IMR-90 (cell line): ENCODE data around the gene CNBD2. TPM values are rescaled to one million over a fixed set of nuclear protein-coding genes. Genes with fewer than 3 reads are reported as not detected.

ENCODE experiments used
- ATAC-seq: fragments of 200-7000 bp; cut with Tn5 transposase; 2 replicates; pipeline ENCODE4 v1.9.1; 2020; ENCODE audit warnings: low read depth, mild to moderate bottlenecking, moderate library complexity
- BruUV-seq: library from RNA; stranded (reverse); fragments of 400-500 nt; replicated peaks from 2 replicates; lab custom pipeline; 2021; lab: Mats Ljungman, UMichigan
- CTCF ChIA-PET: fragments of 300-600 bp; formaldehyde crosslinking; extraction: SDS; loops from one replicate; lab custom pipeline; 2021; ENCODE audit warnings: antibody characterized with exemption; lab: Yijun Ruan, JAX
- POLR2A ChIA-PET: fragments of 300-600 bp; sonication (Branson Sonifier 250); formaldehyde crosslinking; loops from one replicate; lab custom pipeline; 2022; ENCODE audit warnings: antibody characterized with exemption; ENCODE audit not compliant: unreplicated experiment; lab: Charles Lee
- DNase-seq: peaks from one replicate; pipeline ENCODE4 v3.0.0; 2013
- H2AFZ ChIP-seq: replicated peaks from 2 replicates; pipeline ENCODE3; 2013; ENCODE audit warnings: low read length, mild to moderate bottlenecking; ENCODE audit not compliant: poor library complexity
- H2AK5ac ChIP-seq: 2 replicates; pipeline ENCODE4 v1.6.1; 2013; ENCODE audit warnings: low read depth, low read length, inconsistent platforms
- H2AK9ac ChIP-seq: replicated peaks from 2 replicates; pipeline ENCODE3; 2013; ENCODE audit warnings: mild to moderate bottlenecking, low read depth, low read length, moderate library complexity; ENCODE audit not compliant: poor library complexity
- H2BK120ac ChIP-seq: 2 replicates; pipeline ENCODE4 v1.6.1; 2013; ENCODE audit warnings: low read depth, low read length, inconsistent platforms
- H2BK15ac ChIP-seq: 3 replicates; pipeline ENCODE4 v1.6.1; 2013; ENCODE audit warnings: low read depth, low read length, inconsistent platforms
- H2BK20ac ChIP-seq: 2 replicates; pipeline ENCODE4 v1.6.1; 2013; ENCODE audit warnings: low read depth, mild to moderate bottlenecking, inconsistent platforms, low read length, moderate library complexity
- H2BK5ac ChIP-seq: 2 replicates; pipeline ENCODE4 v1.6.1; 2013; ENCODE audit warnings: mild to moderate bottlenecking, low read depth, low read length, inconsistent platforms; ENCODE audit not compliant: poor library complexity, severe bottlenecking
- H3K14ac ChIP-seq: replicated peaks from 2 replicates; pipeline ENCODE4 v1.6.1; 2013; ENCODE audit warnings: low read depth, low read length, inconsistent platforms
- H3K18ac ChIP-seq: 2 replicates; pipeline ENCODE4 v1.6.1; 2013; ENCODE audit warnings: low read depth, low read length, control low read depth
- H3K23ac ChIP-seq: 2 replicates; pipeline ENCODE4 v1.6.1; 2013; ENCODE audit warnings: low read depth, low read length, inconsistent platforms
- H3K27ac ChIP-seq: 2 replicates; pipeline ENCODE4 v1.5.1; 2013; ENCODE audit warnings: mild to moderate bottlenecking, control low read depth, low read length; ENCODE audit not compliant: insufficient read depth
- H3K27me3 ChIP-seq: 2 replicates; pipeline ENCODE4 v1.6.1; 2013; ENCODE audit warnings: low read length; ENCODE audit not compliant: control insufficient read depth, insufficient read depth
- H3K36me3 ChIP-seq: 2 replicates; pipeline ENCODE4 v1.6.1; 2013; ENCODE audit warnings: low read length, mixed read lengths; ENCODE audit not compliant: control insufficient read depth, insufficient read depth
- H3K4ac ChIP-seq: 2 replicates; pipeline ENCODE4 v1.6.1; 2013; ENCODE audit warnings: low read depth, low read length, inconsistent platforms
- H3K4me1 ChIP-seq: 2 replicates; pipeline ENCODE4 v1.6.1; 2013; ENCODE audit warnings: low read length, mixed read lengths; ENCODE audit not compliant: control insufficient read depth, insufficient read depth
- H3K4me2 ChIP-seq: 2 replicates; pipeline ENCODE4 v1.6.1; 2013; ENCODE audit warnings: low read depth, mild to moderate bottlenecking, control low read depth, low read length, moderate library complexity
- H3K4me3 ChIP-seq: 2 replicates; pipeline ENCODE4 v1.5.1; 2013; ENCODE audit warnings: low read depth, mild to moderate bottlenecking, control low read depth, low read length, moderate library complexity; ENCODE audit not compliant: insufficient read depth
- H3K56ac ChIP-seq: 2 replicates; pipeline ENCODE4 v1.6.1; 2013; ENCODE audit warnings: low read length, inconsistent platforms; ENCODE audit not compliant: insufficient read depth; ENCODE audit errors: extremely low read depth
- H3K79me1 ChIP-seq, 2 experiments: 2 replicates each; pipeline ENCODE4 v1.6.1; 2013; ENCODE audit warnings: low read length in 2 of 2, inconsistent platforms in 1 of 2, low read depth in 1 of 2
- H3K9ac ChIP-seq: 2 replicates; pipeline ENCODE4 v1.6.1; 2013; ENCODE audit warnings: low read depth, low read length, control low read depth
- H3K9me1 ChIP-seq: 2 replicates; pipeline ENCODE4 v1.6.1; 2013; ENCODE audit warnings: low read length, inconsistent platforms; ENCODE audit not compliant: insufficient read depth
- H3K9me3 ChIP-seq: 2 replicates; pipeline ENCODE4 v1.6.1; 2013; ENCODE audit warnings: low read length; ENCODE audit not compliant: control insufficient read depth, insufficient read depth
- H4K20me1 ChIP-seq: 2 replicates; pipeline ENCODE4 v1.6.1; 2013; ENCODE audit warnings: low read length, inconsistent platforms; ENCODE audit not compliant: insufficient read depth
- H4K5ac ChIP-seq: 2 replicates; pipeline ENCODE4 v1.6.1; 2013; ENCODE audit warnings: mild to moderate bottlenecking, low read depth, low read length, control low read depth
- H4K8ac ChIP-seq, 2 experiments: 2 replicates each; pipeline ENCODE4 v1.6.1; 2013; ENCODE audit warnings: low read depth in 2 of 2, low read length in 2 of 2, control low read depth in 1 of 2, inconsistent platforms in 1 of 2
- H4K91ac ChIP-seq: 2 replicates; pipeline ENCODE4 v1.6.1; 2013; ENCODE audit warnings: low read depth, low read length, inconsistent platforms; ENCODE audit not compliant: insufficient read depth
- CHD1 ChIP-seq: IDR thresholded peaks from 2 replicates; pipeline ENCODE4 v1.6.1; 2012; ENCODE audit warnings: low read depth, low read length, improper control_type of control experiment
- MAZ ChIP-seq: IDR thresholded peaks from 2 replicates; pipeline ENCODE4 v1.6.1; 2012; ENCODE audit warnings: low read depth, mild to moderate bottlenecking, low read length, improper control_type of control experiment, moderate library complexity, borderline replicate concordance
- MXI1 ChIP-seq: IDR thresholded peaks from 2 replicates; pipeline ENCODE4 v1.6.1; 2012; ENCODE audit warnings: low read depth, mild to moderate bottlenecking, low read length, moderate library complexity, borderline replicate concordance
- RCOR1 ChIP-seq: IDR thresholded peaks from 2 replicates; pipeline ENCODE4 v1.6.1; 2012; ENCODE audit warnings: mild to moderate bottlenecking, low read length, improper control_type of control experiment; ENCODE audit not compliant: insufficient replicate concordance
- WGBS, 2 experiments: methylation state at CpG; one replicate each; pipeline versions ENCODE4 v1.1.5 to v1.1.7; 2013; ENCODE audit warnings: missing lambda C conversion rate in 2 of 2; ENCODE audit not compliant: insufficient read length in 1 of 2; ENCODE audit errors: extremely low coverage in 2 of 2; 5-methylcytosine and 5-hydroxymethylcytosine counted together
- dilution Hi-C: fragments of 300-500 bp; cut with HindIII; formaldehyde crosslinking; loops from one replicate; pipeline ENCODE4 v1.14.3; 2018; ENCODE audit warnings: low sequenced_read_pairs; ENCODE audit not compliant: unreplicated experiment
- in situ Hi-C: fragments of 300-500 bp; cut with MboI; formaldehyde crosslinking; loops from 3 replicates; pipeline ENCODE4 v1.14.3; 2019; ENCODE audit warnings: low sequenced_read_pairs, inconsistent platforms, mixed read lengths
- intact Hi-C: fragments of 100-400 bp; cut with micrococcal nuclease; formaldehyde crosslinking; loops from 2 replicates; pipeline ENCODE4 v1.10.0; 2022
- polyA plus RNA-seq, 3 experiments: library from polyadenylated mRNA; depleted of rRNA; stranded (reverse); fragments of >200 nt; gene quantifications; 2 replicates each; pipeline ENCODE4 v1.2.3, GENCODE V29; 2012; ENCODE audit warnings: low replicate concordance in 1 of 3
- total RNA-seq: library from RNA; depleted of rRNA; stranded (reverse); fragments of >200 nt; gene quantifications from 2 replicates; pipeline ENCODE4 v1.2.3, GENCODE V29; 2012
- TF ChIP-seq, protein P1 (sequence below): conservative IDR thresholded peaks from 2 replicates; pipeline ENCODE4 v1.5.1; 2012; ENCODE audit warnings: mild to moderate bottlenecking, low read depth, low read length, improper control_type of control experiment

CNBD2 gene
- total and polyA plus RNA-seq, 2 of the 4 experiments (the other 2 are of a cell fraction), result 0.90 to 1.7 TPM

- Histone ChIP-seq H4K91ac (no peak overlapping the region), H3K4me1 (peaks cover 8% of the 10 kb centered on the region), H2BK20ac (no peak overlapping the region), H3K18ac (no peak overlapping the region), H3K4me2 (no peak overlapping the region), H3K79me1 (peaks cover 14 to 47% of the 10 kb centered on the region in 2 experiments), H3K14ac (no peak overlapping the region), H2AK5ac (no peak overlapping the region), H2AFZ (no peak overlapping the region), H2BK120ac (no peak overlapping the region), H3K27ac (no peak overlapping the region), H3K27me3 (no peaks in the 10 kb centered on the region), H4K8ac (no peak overlapping the region), H3K56ac (no peak overlapping the region), H3K9me3 (no peaks in the 10 kb centered on the region), H3K4me3 (no peak overlapping the region), H3K23ac (no peak overlapping the region; the same call in 1 of the 2 replicates), H2BK15ac (no peak overlapping the region), H2AK9ac (no peak overlapping the region), H3K4ac (no peak overlapping the region), H3K9me1 (peaks cover 13% of the 10 kb centered on the region; the same call in 1 of the 2 replicates), H4K5ac (no peak overlapping the region), H4K20me1 (peaks cover 4% of the 10 kb centered on the region), H2BK5ac (no peak overlapping the region), H3K9ac (no peak overlapping the region), H3K36me3 (peaks cover 33% of the 10 kb centered on the region)
- dilution Hi-C loops, result no loop called here
- CTCF ChIA-PET, result interaction anchor here (1.9 kb wide), 1 partner anchor 12 kb away, joined by 12 read pairs; the partner anchor contains the start of gene SCAND1
- DNase-seq (no peak), ATAC-seq (no peak)
- POLR2A ChIA-PET, result no interaction called here
- intact Hi-C loops, result no loop called here
- no CpG with 5 or more reads among the region's 2 CpGs for WGBS, 2 experiments
- in situ Hi-C loops, result no loop called here
- BruUV-seq, result no TSS peak
- TF ChIP-seq MAZ, result no peak
- no peak for TF ChIP-seq CHD1
- no peak for TF ChIP-seq MXI1
- TF ChIP-seq, protein P1, sequence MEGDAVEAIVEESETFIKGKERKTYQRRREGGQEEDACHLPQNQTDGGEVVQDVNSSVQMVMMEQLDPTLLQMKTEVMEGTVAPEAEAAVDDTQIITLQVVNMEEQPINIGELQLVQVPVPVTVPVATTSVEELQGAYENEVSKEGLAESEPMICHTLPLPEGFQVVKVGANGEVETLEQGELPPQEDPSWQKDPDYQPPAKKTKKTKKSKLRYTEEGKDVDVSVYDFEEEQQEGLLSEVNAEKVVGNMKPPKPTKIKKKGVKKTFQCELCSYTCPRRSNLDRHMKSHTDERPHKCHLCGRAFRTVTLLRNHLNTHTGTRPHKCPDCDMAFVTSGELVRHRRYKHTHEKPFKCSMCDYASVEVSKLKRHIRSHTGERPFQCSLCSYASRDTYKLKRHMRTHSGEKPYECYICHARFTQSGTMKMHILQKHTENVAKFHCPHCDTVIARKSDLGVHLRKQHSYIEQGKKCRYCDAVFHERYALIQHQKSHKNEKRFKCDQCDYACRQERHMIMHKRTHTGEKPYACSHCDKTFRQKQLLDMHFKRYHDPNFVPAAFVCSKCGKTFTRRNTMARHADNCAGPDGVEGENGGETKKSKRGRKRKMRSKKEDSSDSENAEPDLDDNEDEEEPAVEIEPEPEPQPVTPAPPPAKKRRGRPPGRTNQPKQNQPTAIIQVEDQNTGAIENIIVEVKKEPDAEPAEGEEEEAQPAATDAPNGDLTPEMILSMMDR, result no peak
- TF ChIP-seq RCOR1, result no peak
Measured at GRCh38 chr20:35941620-35942019, 26.8 kb upstream of the CNBD2 start.
